ENCODE data around the gene CDH4.

- TF ChIP-seq POLR2A (IDR thresholded peaks at IDR 0.05) (no peak), CTCF (IDR thresholded peaks at IDR 0.05) (no peak)
Measured at GRCh38 chr20:61772828-61773631, 521.0 kb downstream of the CDH4 start.
